K562 (cell line): Measurements from ENCODE around the gene PCDH1. TPM values are rescaled to one million over a fixed set of nuclear protein-coding genes. Genes with fewer than 3 reads are reported as not detected.

ENCODE experiments used
- ATAC-seq: fragments of 200-7000 bp; cut with Tn5 transposase; 3 replicates; pipeline ENCODE4 v1.9.1; 2020; ENCODE audit warnings: moderate library complexity
- BruUV-seq: library from RNA; stranded (reverse); fragments of 400-500 nt; replicated peaks from 2 replicates; lab custom pipeline; 2021; lab: Mats Ljungman, UMichigan
- CTCF ChIA-PET: fragments of 300-600 bp; formaldehyde crosslinking; extraction: SDS; loops from one replicate; lab custom pipeline; 2021; ENCODE audit warnings: low intra/inter-chr PET ratio; lab: Yijun Ruan, JAX
- POLR2A ChIA-PET: fragments of 300-600, 350-650 bp; sonication (Branson Sonifier 250); formaldehyde crosslinking; extraction: SDS; loops from one replicate; lab custom pipeline; 2021; ENCODE audit warnings: antibody characterized with exemption, inconsistent platforms; lab: Yijun Ruan, JAX
- DNase-seq, 4 experiments: peaks; one replicate each; pipeline versions ENCODE4 v3.0.0 to v3.0.0-alpha.2; 2011 to 2018; ENCODE audit warnings: low spot score in 3 of 4, mixed read lengths in 3 of 4; ENCODE audit errors: extremely low read depth in 1 of 4
- FAIRE-seq: peaks from 2 replicates; lab custom pipeline; 2011; peaks lifted over from hg19 to GRCh38; lab: Jason Lieb, UNC
- H2AFZ ChIP-seq: 2 replicates; pipeline ENCODE4 v1.6.0; 2011; ENCODE audit warnings: low read depth, low read length, control low read depth, inconsistent platforms
- H3K27ac ChIP-seq: fragments of 200-600 bp; 3 replicates; pipeline ENCODE4 v1.8.0; 2011; ENCODE audit warnings: low read depth, mild to moderate bottlenecking, control low read depth, inconsistent platforms, low read length, moderate library complexity, mixed read lengths; ENCODE audit errors: extremely low read depth
- H3K27me3 ChIP-seq, 2 experiments: fragments of 300-600 bp in 1 of 2; 2 replicates in 1 of 2; 3 replicates in 1 of 2; pipeline versions ENCODE4 v1.6.0 to v1.8.0; 2011; ENCODE audit warnings: inconsistent platforms in 2 of 2, low read length in 2 of 2, mild to moderate bottlenecking in 1 of 2, mixed read lengths in 1 of 2, moderate library complexity in 1 of 2; ENCODE audit not compliant: control insufficient read depth in 2 of 2, insufficient read depth in 2 of 2
- H3K36me3 ChIP-seq: fragments of 300-600 bp; 3 replicates; pipeline ENCODE4 v1.8.0; 2011; ENCODE audit warnings: mild to moderate bottlenecking, low read length, inconsistent platforms; ENCODE audit not compliant: control insufficient read depth, insufficient read depth
- H3K4me1 ChIP-seq, 2 experiments: fragments of 200-600 bp in 1 of 2; replicated peaks in 1 of 2; 2 replicates in 1 of 2; 3 replicates in 1 of 2; pipeline versions ENCODE4 v1.5.1 to v1.8.0; 2011; ENCODE audit warnings: inconsistent platforms in 2 of 2, low read length in 2 of 2, mild to moderate bottlenecking in 1 of 2, mixed read lengths in 1 of 2, moderate library complexity in 1 of 2; ENCODE audit not compliant: control insufficient read depth in 2 of 2, insufficient read depth in 2 of 2
- H3K4me2 ChIP-seq: 2 replicates; pipeline ENCODE4 v1.6.1; 2011; ENCODE audit warnings: low read length, control low read depth, inconsistent platforms, mixed read lengths; ENCODE audit not compliant: insufficient read depth
- H3K4me3 ChIP-seq: fragments of 200-600 bp; sonication (generic), shearing (Covaris generic); 2 replicates; pipeline ENCODE4 v1.5.1; 2016; ENCODE audit warnings: control low read depth, inconsistent platforms
- H3K79me2 ChIP-seq: fragments of 200-600 bp; 3 replicates; pipeline ENCODE4 v1.8.0; 2011; ENCODE audit warnings: low read length, inconsistent platforms; ENCODE audit not compliant: control insufficient read depth, insufficient read depth
- H3K9ac ChIP-seq, 2 experiments: 2 replicates each; pipeline versions ENCODE4 v1.6.0 to v1.6.1; 2011; ENCODE audit warnings: low read depth in 2 of 2, low read length in 2 of 2, control low read depth in 1 of 2, inconsistent platforms in 1 of 2, mild to moderate bottlenecking in 1 of 2, mixed read lengths in 1 of 2; ENCODE audit not compliant: insufficient read depth in 1 of 2
- H3K9me1 ChIP-seq: one replicate; pipeline ENCODE4 v1.6.0; 2011; ENCODE audit warnings: inconsistent platforms, mild to moderate bottlenecking, low read length, moderate library complexity; ENCODE audit not compliant: control insufficient read depth, insufficient read depth
- H3K9me3 ChIP-seq: replicated peaks from 2 replicates; pipeline ENCODE4 v1.5.1; 2011; ENCODE audit warnings: low read depth, low read length, inconsistent platforms; ENCODE audit not compliant: control insufficient read depth, insufficient read depth
- H4K20me1 ChIP-seq: replicated peaks from 2 replicates; pipeline ENCODE4 v1.6.1; 2011; ENCODE audit warnings: low read length, inconsistent platforms, mixed read lengths; ENCODE audit not compliant: control insufficient read depth, insufficient read depth
- BRF1 ChIP-seq: IDR thresholded peaks from 3 replicates; pipeline ENCODE4 v1.6.1; 2011; ENCODE audit warnings: borderline replicate concordance, mild to moderate bottlenecking; ENCODE audit not compliant: insufficient read length; ENCODE audit errors: extremely low read depth
- FOXJ3 ChIP-seq: sonication (generic); formaldehyde crosslinking; IDR thresholded peaks from 2 replicates; pipeline ENCODE4 v1.4.0; 2020; ENCODE audit warnings: mild to moderate bottlenecking, missing genetic modification reagents
- FOXM1 ChIP-seq, 2 experiments: fragments of 450-650 bp in 1 of 2; sonication (generic) in 1 of 2; formaldehyde crosslinking in 1 of 2; IDR thresholded peaks; 2 replicates each; pipeline versions ENCODE4 v1.6.1 to v1.9.0; 2017 to 2022; ENCODE audit warnings: low read depth in 2 of 2, mild to moderate bottlenecking in 2 of 2, missing genetic modification reagents in 1 of 2, moderate library complexity in 1 of 2
- HBP1 ChIP-seq: fragments of 450-650 bp; formaldehyde crosslinking; IDR thresholded peaks from 2 replicates; pipeline ENCODE4 v1.4.0; 2022; ENCODE audit warnings: missing genetic modification characterization
- MCM3 ChIP-seq: fragments of 450-650 bp; IDR thresholded peaks from 2 replicates; pipeline ENCODE4 v1.6.1; 2016
- RFX7 ChIP-seq: fragments of 250-450 bp; sonication (Bioruptor Pico); IDR thresholded peaks from 2 replicates; pipeline ENCODE4 v1.5.1; 2021; ENCODE audit warnings: mild to moderate bottlenecking
- TCF7 ChIP-seq: sonication (generic); IDR thresholded peaks from 2 replicates; pipeline ENCODE4 v1.6.1; 2016; ENCODE audit warnings: antibody characterized with exemption, borderline replicate concordance
- TCF7L2 ChIP-seq: fragments of 150-350 bp; IDR thresholded peaks from 2 replicates; pipeline ENCODE4 v1.6.1; 2016; ENCODE audit warnings: low read depth, mild to moderate bottlenecking, low read length, moderate library complexity
- TGIF2 ChIP-seq: sonication (generic); formaldehyde crosslinking; IDR thresholded peaks from 2 replicates; pipeline ENCODE4 v1.8.1; 2022; ENCODE audit warnings: mild to moderate bottlenecking, missing genetic modification reagents, moderate library complexity
- TRIM24 ChIP-seq, 2 experiments: fragments of 450-650 bp; IDR thresholded peaks; 2 replicates each; pipeline ENCODE4 v1.6.1; 2016
- VEZF1 ChIP-seq: fragments of 200-800 bp; sonication (Bioruptor generic); IDR thresholded peaks from 2 replicates; pipeline ENCODE4 v1.6.1; 2017; ENCODE audit warnings: missing genetic modification characterization, missing compliant biosample characterization
- ZBTB34 ChIP-seq: fragments of 250-450 bp; sonication (Bioruptor Pico); IDR thresholded peaks from 2 replicates; pipeline ENCODE4 v1.8.0; 2021; ENCODE audit warnings: mild to moderate bottlenecking, moderate library complexity
- ZC3H4 ChIP-seq: sonication (generic); formaldehyde crosslinking; IDR thresholded peaks from 2 replicates; pipeline ENCODE4 v1.9.0; 2021; ENCODE audit warnings: missing genetic modification reagents, borderline replicate concordance
- ZNF785 ChIP-seq: fragments of 250-450 bp; sonication (Bioruptor Pico); IDR thresholded peaks from 2 replicates; pipeline ENCODE4 v1.4.0; 2020; ENCODE audit warnings: mild to moderate bottlenecking
- WGBS: fragments of 100-300 bp; shearing (Covaris generic); methylation state at CpG from one replicate; pipeline ENCODE4 v1.1.6; 2016; ENCODE audit warnings: low coverage, mixed read lengths; ENCODE audit not compliant: insufficient coverage; ENCODE audit errors: missing lambda C conversion rate; 5-methylcytosine and 5-hydroxymethylcytosine counted together
- in situ Hi-C: fragments of 300-500 bp; cut with MboI; formaldehyde crosslinking; loops from 4 replicates; pipeline ENCODE4 v1.15.0; 2018; ENCODE audit warnings: inconsistent platforms, mixed read lengths
- intact Hi-C: fragments of 100-400 bp; cut with micrococcal nuclease; formaldehyde crosslinking; loops from 2 replicates; pipeline ENCODE4 v1.14.2; 2022
- polyA plus RNA-seq, 8 experiments: library from polyadenylated mRNA; depleted of rRNA in 4 of 8; stranded (reverse) in 5 of 8; unstranded in 3 of 8; fragments of >200 nt; fragmentation: Nextera tagmentation in 2 of 8; fragmentation: Illumina TruSeq in 1 of 8; extraction: Ambion mirVana in 2 of 8; extraction: Trizol in 1 of 8; gene quantifications; 2 replicates each; pipeline versions ENCODE4 v1.2.1 to v1.2.3, GENCODE V29; 2011 to 2014; ENCODE audit warnings: inconsistent platforms in 1 of 8, missing spikeins in 1 of 8
- total RNA-seq, 7 experiments: library from RNA; depleted of rRNA in 6 of 7; stranded (reverse); fragments of >200 nt in 6 of 7; fragmentation: Illumina TruSeq in 2 of 7; extraction: Trizol in 2 of 7; gene quantifications; 2 replicates each; pipeline versions ENCODE4 v1.2.1 to v1.2.3, GENCODE V29; 2011 to 2021; ENCODE audit warnings: low replicate concordance in 1 of 7

Gene PCDH1
- total and polyA plus RNA-seq, 9 of the 15 experiments (the other 6 are each of a cell fraction or from before 2014, with no cell fraction given): 0.11 to 3.6 (median 1.9) TPM; not detected in 1

GRCh38 chr5:141856037-141856790, 22.0 kb downstream of the PCDH1 start:
- CTCF ChIA-PET: no interaction called here
- Histone ChIP-seq H3K9me3 (no peaks in the 10 kb centered on the region), H3K4me3 (no peak overlapping the region), H3K36me3 (no peaks in the 10 kb centered on the region), H3K9me1 (no peaks in the 10 kb centered on the region), H3K79me2 (no peaks in the 10 kb centered on the region), H3K27ac (no peak overlapping the region), H4K20me1 (no peaks in the 10 kb centered on the region; the same call in 1 of the 2 replicates), H2AFZ (no peak overlapping the region), H3K9ac (no peak overlapping the region), H3K4me1 (peaks cover 0 to 12% of the 10 kb centered on the region in 2 experiments; a peak in 3 of 5 replicates), H3K27me3 (peaks cover 12 to 32% of the 10 kb centered on the region in 2 experiments), H3K4me2 (no peak overlapping the region)
- WGBS: 54% methylated on average over 19 of the region's 21 CpGs
- no peak for DNase-seq
- POLR2A ChIA-PET: interaction anchor here (0.6 to 0.7 kb wide), 2 partner anchors 67 to 210 kb away, joined by 3 to 4 read pairs; partner anchors contain the start of gene DELE1
- BruUV-seq: no TSS peak
- peak; percentile 15 for FAIRE-seq
- intact Hi-C loops (no loop called here), in situ Hi-C loops (no loop called here)
- TF ChIP-seq HBP1 (CRISPR knock-in tag) (no peak), TCF7 (no peak), MCM3 (no peak), RFX7 (CRISPR knock-in tag) (no peak), ZBTB34 (CRISPR knock-in tag) (no peak), TGIF2 (no peak), VEZF1 (no peak), ZC3H4 (CRISPR knock-in tag) (no peak), FOXM1 (IDR thresholded peaks at IDR 0.05; ENCODE audit: low read depth) (no peak), FOXM1 (CRISPR knock-in tag; IDR thresholded peaks at IDR 0.05; ENCODE audit: low read depth) (no peak), TRIM24 (IDR thresholded peaks at IDR 0.05) (no peak), BRF1 (no peak), TCF7L2 (no peak), ZNF785 (CRISPR knock-in tag) (no peak), FOXJ3 (CRISPR knock-in tag) (no peak)
- ATAC-seq: no peak
